HAP-1 (cell line): ENCODE measurements around the gene RNF225.
A peak's percentile ranks its signal among the peaks of the same experiment; 100 is the strongest.
"Not testable (repeated sequence)": the region's sequence is repeated elsewhere in the genome, so short reads cannot be mapped to it uniquely, and the experiment has no call there.

Experiments used
- DNase-seq, 2 experiments: peaks; one replicate each; pipeline ENCODE4 v3.0.0-alpha.2; 2016 to 2020; ENCODE audit warnings: low spot score in 2 of 2
- H3K27me3 ChIP-seq: fragments of 250-450 bp; sonication (Bioruptor Pico); 2 replicates; pipeline ENCODE4 v1.5.1; 2020; ENCODE audit warnings: low read depth, mild to moderate bottlenecking, moderate library complexity
- H3K36me3 ChIP-seq: fragments of 250-450 bp; sonication (Bioruptor Pico); replicated peaks from 2 replicates; pipeline ENCODE4 v1.5.1; 2020; ENCODE audit warnings: mild to moderate bottlenecking
- H3K4me1 ChIP-seq: fragments of 250-450 bp; sonication (Bioruptor Pico); 2 replicates; pipeline ENCODE4 v1.5.1; 2020; ENCODE audit warnings: mild to moderate bottlenecking
- H3K4me3 ChIP-seq: fragments of 250-450 bp; sonication (Bioruptor Pico); 2 replicates; pipeline ENCODE4 v1.5.1; 2020; ENCODE audit warnings: mild to moderate bottlenecking, moderate library complexity
- H3K9me3 ChIP-seq: fragments of 250-450 bp; sonication (Bioruptor Pico); 2 replicates; pipeline ENCODE4 v1.5.1; 2020; ENCODE audit warnings: mild to moderate bottlenecking, moderate library complexity
- in situ Hi-C: fragments of 300-500 bp; cut with MboI; formaldehyde crosslinking; loops from 3 replicates; pipeline ENCODE4 v1.14.3; 2020; ENCODE audit warnings: low sequenced_read_pairs, inconsistent platforms, mixed read lengths

The RNF225 gene

DNA sequence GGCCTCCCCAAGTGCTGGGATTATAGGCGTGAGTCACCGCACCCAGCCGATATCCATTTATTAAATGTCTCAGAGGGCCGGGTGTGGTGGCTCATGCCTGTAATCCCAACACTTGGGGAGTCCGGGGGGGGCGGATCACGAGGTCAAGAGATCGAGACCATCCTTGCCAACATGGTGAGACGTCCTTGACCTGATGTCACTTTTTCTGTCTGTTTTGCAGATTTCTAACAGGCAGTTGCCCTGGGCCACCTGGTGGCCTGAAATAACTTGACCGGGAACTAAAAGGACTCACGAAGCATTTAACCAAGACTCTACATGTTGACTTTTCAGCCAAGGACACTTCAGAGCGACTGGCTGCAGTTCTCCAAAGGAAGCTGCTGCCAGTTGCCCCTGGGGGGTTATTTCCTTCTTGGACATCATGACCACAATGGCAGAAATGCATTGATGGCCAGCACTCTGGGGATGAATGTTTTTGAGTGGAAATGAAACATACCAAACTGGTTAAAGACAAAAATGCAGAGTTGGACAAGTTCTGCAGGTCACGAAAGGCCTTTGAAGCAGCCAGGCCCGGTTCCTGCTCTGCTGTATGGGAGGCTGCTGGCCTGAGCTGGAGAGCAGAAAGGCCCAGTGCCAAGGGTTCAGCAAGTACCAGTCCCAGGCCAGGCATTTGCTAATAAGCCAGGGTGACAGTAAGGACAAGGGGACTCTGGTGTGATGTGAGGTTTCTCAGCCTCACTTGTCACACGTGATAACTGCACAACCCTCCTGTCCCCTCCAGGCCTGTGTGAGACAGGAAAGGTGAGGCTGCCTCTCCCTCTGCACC is 22.9 kb upstream of the RNF225 start:
- H3K4me3 ChIP-seq: no peak overlapping the region
- H3K27me3 ChIP-seq: no peaks in the 10 kb centered on the region
- H3K36me3 ChIP-seq: no peaks in the 10 kb centered on the region
- in situ Hi-C loops: no loop called here
- no peak for DNase-seq
- no peaks in the 10 kb centered on the region for H3K4me1 ChIP-seq
- no peaks in the 10 kb centered on the region for H3K9me3 ChIP-seq

GRCh38 chr19:58374200-58374599 is 21.3 kb upstream of the RNF225 start:
- Histone ChIP-seq H3K36me3 (no peaks in the 10 kb centered on the region), H3K4me1 (no peaks in the 10 kb centered on the region), H3K9me3 (no peaks in the 10 kb centered on the region), H3K4me3 (no peak overlapping the region), H3K27me3 (no peaks in the 10 kb centered on the region)
- DNase-seq: no peak
- in situ Hi-C loops: no loop called here

DNA sequence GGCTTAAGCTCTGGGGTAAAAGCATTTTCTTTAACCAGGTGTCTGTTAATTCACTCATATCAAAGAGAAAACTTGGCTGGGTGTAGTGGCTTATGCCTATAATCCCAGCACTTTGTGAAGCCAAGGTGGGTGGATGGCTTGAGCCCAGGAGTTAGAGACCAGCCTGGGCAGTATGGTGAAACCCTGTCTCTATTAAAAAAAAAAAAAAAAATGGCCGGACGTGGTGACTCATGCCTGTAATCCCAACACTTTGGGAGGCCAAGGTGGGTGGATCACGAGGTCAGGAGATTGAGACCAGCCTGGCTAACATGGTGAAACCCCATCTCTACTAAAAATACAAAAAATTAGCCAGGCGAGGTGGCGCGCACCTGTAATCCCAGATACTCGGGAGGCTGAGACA is 18.7 kb upstream of the RNF225 start:
- H3K4me3 ChIP-seq, H3K4me1 ChIP-seq, in situ Hi-C loops, DNase-seq, H3K27me3 ChIP-seq, H3K36me3 ChIP-seq, H3K9me3 ChIP-seq: not testable (repeated sequence)

DNA sequence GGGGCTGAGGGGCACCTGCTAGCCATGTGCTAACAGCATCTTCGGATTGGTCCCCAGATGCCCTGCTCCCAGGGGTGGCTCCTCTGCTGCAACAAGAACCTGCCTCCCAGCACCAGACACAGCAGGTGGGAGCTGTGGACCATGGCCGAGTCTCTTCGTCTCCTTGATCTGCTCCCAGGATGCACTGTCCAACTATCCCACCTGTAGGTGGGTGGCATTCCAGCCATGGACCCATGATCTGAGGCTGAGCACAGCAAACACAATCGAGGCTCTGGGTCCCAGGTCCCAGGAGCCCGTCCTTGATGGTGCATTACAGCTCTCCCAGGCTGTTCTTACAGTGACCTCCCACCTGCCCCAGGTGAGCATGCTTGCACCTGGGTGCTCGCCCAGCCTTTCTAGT is 16.2 kb upstream of the RNF225 start:
- no peaks in the 10 kb centered on the region for H3K36me3 ChIP-seq
- no peak for DNase-seq
- in situ Hi-C loops: no loop called here
- no peaks in the 10 kb centered on the region for H3K9me3 ChIP-seq
- H3K4me3 ChIP-seq: no peak overlapping the region
- H3K4me1 ChIP-seq: peaks cover 8% of the 10 kb centered on the region; the same call in 1 of the 2 replicates
- no peaks in the 10 kb centered on the region for H3K27me3 ChIP-seq

DNA sequence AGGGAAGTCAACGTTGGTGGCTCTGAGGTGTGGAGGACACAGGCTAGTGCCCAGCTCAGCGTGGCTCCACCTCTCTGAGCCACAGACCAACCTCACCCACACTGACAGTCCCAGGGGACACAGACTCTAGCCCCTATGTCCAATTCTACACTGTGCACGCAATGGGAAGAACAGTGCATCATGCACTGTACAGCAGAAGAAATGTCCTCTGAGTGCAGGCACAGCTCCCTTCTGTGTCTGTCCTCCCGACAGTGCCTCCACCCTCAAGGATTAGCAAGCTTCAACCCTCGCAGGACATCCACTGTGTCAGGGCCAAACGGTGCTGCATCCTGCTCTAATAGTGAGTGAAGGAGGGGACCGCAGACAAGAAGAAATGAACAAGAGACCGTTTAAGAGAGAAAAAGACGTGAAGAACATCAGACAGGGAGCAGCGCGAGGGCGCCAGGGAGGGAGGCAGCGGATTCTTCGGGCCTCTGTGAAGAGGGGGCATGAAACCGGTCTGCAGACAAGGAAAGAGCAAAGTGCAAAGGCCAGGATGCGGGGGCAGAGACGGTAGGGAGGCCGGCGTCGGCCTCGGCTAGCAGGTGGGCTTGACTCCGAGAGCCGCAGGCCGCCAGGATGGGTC is 15.3 kb upstream of the RNF225 start:
- peaks cover 8% of the 10 kb centered on the region; the same call in 1 of the 2 replicates for H3K4me1 ChIP-seq
- in situ Hi-C loops: no loop called here

DNA sequence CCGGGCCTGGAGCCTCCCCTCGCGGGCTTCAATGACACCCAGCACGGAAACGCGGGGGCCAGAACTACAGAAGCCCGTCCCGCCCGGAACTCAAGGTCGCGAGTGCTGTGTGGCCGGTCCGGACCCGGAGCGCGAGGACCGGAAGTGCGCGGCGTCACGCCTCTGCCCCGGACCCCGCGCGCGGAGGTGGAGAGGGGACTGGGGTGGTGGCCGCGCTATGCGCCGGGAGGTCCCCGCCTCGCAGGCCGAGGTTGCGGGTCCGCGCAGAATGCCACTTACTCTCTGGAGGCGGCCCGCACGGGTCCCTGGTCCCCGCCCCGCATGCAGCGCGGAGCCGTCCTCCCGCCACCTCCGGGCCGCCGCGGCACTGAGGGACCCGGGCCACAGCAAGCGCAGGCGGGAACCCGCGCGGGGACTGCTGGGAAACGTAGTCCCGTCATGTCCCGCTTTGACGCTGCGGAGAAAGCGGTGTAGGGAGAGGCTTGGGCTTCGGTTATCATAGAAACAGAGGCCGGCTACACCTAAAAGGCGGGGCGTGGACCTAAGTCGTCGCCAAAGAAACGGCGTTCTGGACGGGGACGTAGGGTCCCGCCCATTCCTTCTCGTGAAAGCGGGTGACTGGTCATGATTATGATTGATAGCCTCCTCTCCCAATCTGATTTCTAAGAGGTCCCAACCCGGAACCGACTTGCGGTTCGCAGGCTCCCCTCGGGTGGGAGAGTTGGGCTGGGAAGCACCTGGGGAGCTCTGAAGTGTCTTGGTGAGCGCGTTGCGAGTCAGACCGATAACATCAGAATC is 14.6 kb upstream of the RNF225 start, which contains the start of gene ZNF837:
TSS of gene ZNF837 (minus strand) at position 369 of the 798 bp plus-strand sequence. CDS start 11,698 bp downstream, outside the sequence.
- Histone ChIP-seq H3K36me3 (no peaks in the 10 kb centered on the region), H3K9me3 (no peaks in the 10 kb centered on the region), H3K4me1 (peaks cover 10% of the 10 kb centered on the region), H3K27me3 (no peaks in the 10 kb centered on the region), H3K4me3 (peak within 1 kb of the TSS; percentile 87)
- in situ Hi-C loops: no loop called here
- peak; percentile 99 to 100 for DNase-seq

More for the DNA sequence above, 15.3 kb upstream of the RNF225 start:
- Histone ChIP-seq H3K27me3 (no peaks in the 10 kb centered on the region), H3K36me3 (no peaks in the 10 kb centered on the region), H3K4me3 (peak overlapping the region; percentile 87), H3K9me3 (no peaks in the 10 kb centered on the region)
- DNase-seq: no peak

DNA sequence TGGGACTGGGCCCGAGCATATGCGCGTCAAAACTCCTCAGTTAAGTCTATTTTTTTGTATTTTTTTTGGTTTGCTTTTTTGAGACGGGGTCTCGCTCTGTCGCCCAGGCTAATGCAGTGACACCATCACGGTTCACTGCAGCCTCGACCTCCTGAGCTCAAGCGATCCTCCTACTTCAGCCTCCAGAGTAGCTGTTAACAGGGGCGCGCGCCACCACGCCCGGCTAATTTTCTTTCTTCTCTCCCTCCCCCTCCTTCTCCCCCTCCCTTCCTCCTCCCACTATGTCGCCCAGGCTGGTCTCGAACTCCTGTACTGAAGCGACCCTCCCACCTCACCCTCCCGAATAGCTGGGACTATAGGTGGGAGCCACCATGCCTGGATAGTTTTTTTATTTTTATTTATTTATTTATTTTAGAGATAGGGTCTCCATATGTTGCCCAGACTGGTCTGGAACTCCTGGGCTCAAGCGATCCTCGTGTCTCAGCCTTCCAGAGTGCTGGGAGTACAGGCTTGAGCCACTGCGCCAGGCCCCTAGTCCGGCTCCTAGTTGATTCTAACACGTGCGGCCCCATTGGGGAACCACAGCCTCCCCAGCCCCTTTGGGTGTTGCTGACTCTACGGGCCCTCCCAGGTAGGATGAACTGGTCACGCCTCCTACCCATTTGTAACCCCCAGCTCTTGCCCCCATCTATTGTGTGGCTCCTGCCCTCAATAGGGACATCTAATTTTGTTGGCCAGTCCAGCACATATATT is 13.8 kb upstream of the RNF225 start:
- H3K36me3 ChIP-seq: no peaks in the 10 kb centered on the region
- no peaks in the 10 kb centered on the region for H3K9me3 ChIP-seq
- H3K4me1 ChIP-seq: peaks cover 18% of the 10 kb centered on the region
- no peak for DNase-seq
- H3K27me3 ChIP-seq: no peaks in the 10 kb centered on the region
- in situ Hi-C loops: no loop called here
- H3K4me3 ChIP-seq: peak overlapping the region; percentile 87

DNA sequence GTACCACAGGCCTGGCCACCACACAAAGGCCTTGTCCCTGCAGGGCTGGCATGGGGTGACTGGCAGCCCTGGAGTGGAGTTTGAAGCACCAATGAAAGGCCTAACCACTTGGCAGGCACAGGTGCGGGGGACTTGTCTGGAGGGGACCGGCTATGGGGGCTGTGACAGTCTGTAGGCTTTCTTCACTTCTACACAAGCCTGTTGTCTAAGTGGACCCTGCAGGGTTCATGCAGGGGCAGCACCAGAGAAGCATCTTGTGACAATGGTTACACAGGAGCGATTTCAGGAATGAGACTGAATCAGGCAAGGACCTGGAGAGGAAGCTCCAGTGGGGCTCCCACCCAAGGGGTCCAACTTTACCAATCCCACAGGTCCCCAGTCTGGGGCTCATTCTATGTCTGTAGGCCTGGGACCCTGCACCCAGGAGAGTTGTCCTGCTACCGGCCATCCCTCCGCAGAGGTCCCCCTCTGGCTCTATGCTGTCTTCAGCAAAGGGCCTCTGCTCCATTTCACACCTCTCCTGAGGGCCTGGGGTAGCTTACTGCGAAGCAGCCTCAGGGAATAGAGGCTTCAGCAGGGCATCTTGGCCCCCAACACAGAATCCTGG is 12.4 kb upstream of the RNF225 start:
- no peak for DNase-seq
- Histone ChIP-seq H3K4me3 (no peak overlapping the region), H3K4me1 (peaks cover 18% of the 10 kb centered on the region)

DNA sequence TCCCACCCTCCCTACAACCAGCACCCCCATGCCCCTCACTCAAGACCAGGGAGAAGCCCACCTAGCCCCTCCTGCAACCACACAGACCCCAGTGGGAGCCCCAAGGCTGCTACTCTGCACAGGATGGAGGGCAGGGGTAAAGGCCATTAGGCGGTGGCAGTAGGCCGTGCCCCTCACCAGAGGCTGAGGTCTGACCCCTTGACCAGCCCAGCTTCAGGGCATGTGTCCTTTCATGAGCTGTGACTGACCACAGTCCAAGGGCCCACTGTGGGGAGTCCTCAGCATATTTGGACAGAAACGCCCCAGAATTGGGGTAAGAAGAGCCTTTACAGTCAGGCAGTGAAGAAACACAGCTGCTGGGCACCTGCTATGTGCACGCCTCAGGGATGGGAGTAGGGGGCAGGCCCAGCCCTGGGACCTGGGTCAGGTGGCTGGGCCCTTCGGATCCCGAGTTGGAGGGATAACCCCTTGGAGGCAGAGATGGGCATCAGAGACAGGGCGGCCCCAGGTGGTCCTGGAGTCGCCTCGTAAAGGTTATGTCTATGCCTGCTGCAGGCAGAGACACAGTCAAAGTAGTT is 10.1 kb upstream of the RNF225 start:
- in situ Hi-C loops: no loop called here

More for the DNA sequence above, 12.4 kb upstream of the RNF225 start:
- Histone ChIP-seq H3K36me3 (peaks cover 10% of the 10 kb centered on the region), H3K9me3 (no peaks in the 10 kb centered on the region), H3K27me3 (no peaks in the 10 kb centered on the region)
- in situ Hi-C loops: no loop called here

DNA sequence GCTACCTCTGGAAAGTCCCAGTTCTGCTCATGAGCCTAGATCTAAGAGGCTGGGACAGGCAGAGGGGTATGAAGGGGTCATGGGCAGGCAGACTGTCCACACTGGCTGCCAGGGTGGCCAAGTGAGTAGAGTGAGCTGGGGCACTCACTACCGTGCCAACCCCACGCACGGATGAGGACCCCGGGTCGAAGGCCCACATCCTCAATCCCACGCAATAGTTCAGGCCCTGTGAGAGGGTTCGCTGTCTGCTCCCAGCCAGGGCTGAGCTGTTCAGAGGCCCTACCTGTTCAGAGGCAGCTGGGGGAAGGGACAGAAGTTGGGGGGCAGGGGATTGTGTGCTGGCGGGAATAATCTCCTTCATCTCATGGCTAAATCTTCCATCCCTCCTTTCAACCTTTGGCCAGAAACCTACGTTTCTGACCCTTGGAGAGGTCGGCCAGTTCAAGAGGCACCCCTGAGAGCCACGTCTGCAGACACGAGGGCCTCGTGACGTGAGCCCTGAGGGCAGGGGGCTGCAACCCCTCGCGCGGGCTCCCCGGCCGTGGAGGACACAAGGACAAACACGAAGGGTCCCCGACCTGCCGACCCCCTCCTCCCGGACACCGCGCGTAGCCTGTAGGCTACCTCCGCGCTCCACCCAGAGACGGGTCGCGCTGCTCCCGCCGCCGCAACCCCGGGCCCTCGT is 9.4 kb upstream of the RNF225 start:
- Histone ChIP-seq H3K27me3 (no peaks in the 10 kb centered on the region), H3K4me1 (peaks cover 18% of the 10 kb centered on the region), H3K36me3 (peaks cover 40% of the 10 kb centered on the region), H3K9me3 (no peaks in the 10 kb centered on the region), H3K4me3 (peak overlapping the region; percentile 92)
- DNase-seq: no peak
- in situ Hi-C loops: no loop called here

More for the DNA sequence above, 10.1 kb upstream of the RNF225 start:
- Histone ChIP-seq H3K4me3 (no peak overlapping the region), H3K27me3 (no peaks in the 10 kb centered on the region), H3K9me3 (no peaks in the 10 kb centered on the region), H3K36me3 (peaks cover 33% of the 10 kb centered on the region), H3K4me1 (peaks cover 18% of the 10 kb centered on the region)
- DNase-seq: no peak

GRCh38 chr19:58386576-58387337 is 8.7 kb upstream of the RNF225 start, which contains the start of gene RPS5:
TSS of gene RPS5 (plus strand) at chr19:58387269. CDS start at chr19:58388138, 869 bp downstream.
- DNase-seq: peak; percentile 97 to 99
- Histone ChIP-seq H3K36me3 (peaks cover 47% of the 10 kb centered on the region), H3K27me3 (no peaks in the 10 kb centered on the region), H3K9me3 (no peaks in the 10 kb centered on the region), H3K4me3 (peak within 1 kb of the TSS; percentile 92), H3K4me1 (peaks cover 18% of the 10 kb centered on the region)
- in situ Hi-C loops: no loop called here
